DMS114 treated with DMSO at 0.1 percent for 48 hours (cell line): ENCODE data around the gene PAPOLB.

Experiments used
- DNase-seq: peaks from one replicate; lab custom pipeline; 2025; ENCODE audit not compliant: unreplicated experiment; lab: John Stamatoyannopoulos, UW

The PAPOLB gene

GRCh38 chr7:4878336-4879335, 16.8 kb upstream of the PAPOLB start:
- no peak for DNase-seq

- no peak for DNase-seq
Measured at GRCh38 chr7:4876586-4876985, 14.8 kb upstream of the PAPOLB start.

GRCh38 chr7:4875391-4875790, 13.6 kb upstream of the PAPOLB start:
- DNase-seq, result no peak

GRCh38 chr7:4873071-4873944, 11.5 kb upstream of the PAPOLB start:
- DNase-seq, result no peak

GRCh38 chr7:4871930-4872675, 10.3 kb upstream of the PAPOLB start:
- DNase-seq, result no peak

GRCh38 chr7:4871056-4871680, 9.3 kb upstream of the PAPOLB start:
- no peak for DNase-seq

- no peak for DNase-seq
Measured at GRCh38 chr7:4868493-4868892, 6.7 kb upstream of the PAPOLB start.

GRCh38 chr7:4866528-4867496, 5.0 kb upstream of the PAPOLB start:
- no peak for DNase-seq

- DNase-seq, result no peak
Measured at GRCh38 chr7:4862156-4862555, 326 bp upstream of the PAPOLB start.

- no peak for DNase-seq
Measured at GRCh38 chr7:4861227-4861626, 603 bp downstream of the PAPOLB start.

- no peak for DNase-seq
Measured at GRCh38 chr7:4857189-4857588, 4.6 kb downstream of the PAPOLB start.

GRCh38 chr7:4856336-4857057, 5.3 kb downstream of the PAPOLB start:
- no peak for DNase-seq

- DNase-seq, result no peak
Measured at GRCh38 chr7:4854916-4855315, 6.9 kb downstream of the PAPOLB start.

GRCh38 chr7:4851459-4852422, 10.1 kb downstream of the PAPOLB start:
- no peak for DNase-seq

GRCh38 chr7:4850262-4850795, 11.5 kb downstream of the PAPOLB start:
- DNase-seq, result no peak

- DNase-seq, result peak; percentile 10
Measured at GRCh38 chr7:4849390-4849789, 12.4 kb downstream of the PAPOLB start.

GRCh38 chr7:4845740-4846142, 16.1 kb downstream of the PAPOLB start:
- no peak for DNase-seq
